Tibial nerve (tissue), 4 donors: ENCODE results near the gene FGGY.

Source experiments
- CTCF ChIP-seq, 5 experiments: fragments of 200-600 bp in 3 of 5; fragments of 450-650 bp in 2 of 5; sonication (generic) in 3 of 5; IDR thresholded peaks; one replicate each; pipeline ENCODE4 v1.5.1; 2016 to 2019; ENCODE audit warnings: antibody characterized with exemption in 5 of 5, mild to moderate bottlenecking in 3 of 5, moderate library complexity in 2 of 5
- EP300 ChIP-seq, 2 donors: sonication (generic); formaldehyde crosslinking; IDR thresholded peaks; one replicate each; pipeline ENCODE4 v1.6.1; 2017; ENCODE audit warnings: antibody characterized with exemption in 2 of 2, mild to moderate bottlenecking in 1 of 2
- POLR2A ChIP-seq, 2 donors: fragments of 450-650 bp; IDR thresholded peaks; one replicate each; pipeline ENCODE4 v1.6.1; 2017; ENCODE audit warnings: antibody characterized with exemption in 2 of 2, mild to moderate bottlenecking in 2 of 2, moderate library complexity in 2 of 2

GRCh38 chr1:59706303-59706599 lies 409.4 kb downstream of the FGGY start:
- TF ChIP-seq POLR2A (IDR thresholded peaks at IDR 0.05) (no peak), CTCF (IDR thresholded peaks at IDR 0.05) (no peak), EP300 (IDR thresholded peaks at IDR 0.05) (no peak)
